Neural cell (in vitro differentiated cells): Measurements from ENCODE around the gene GLT8D2. TPM values are rescaled to one million over a fixed set of nuclear protein-coding genes. Genes with fewer than 3 reads are reported as not detected.

ENCODE experiments used
- H2AFZ ChIP-seq: fragments of 200-600, 300-800 bp; sonication (generic), shearing (Covaris generic); 2 replicates; pipeline ENCODE4 v1.6.0; 2014; ENCODE audit warnings: low read depth, mild to moderate bottlenecking, antibody characterized with exemption, low read length, moderate library complexity
- H3F3A ChIP-seq: fragments of 200-600 bp; shearing (Covaris generic); 2 replicates; pipeline ENCODE4 v1.6.1; 2016; ENCODE audit warnings: mild to moderate bottlenecking, moderate library complexity, mixed read lengths, antibody characterized with exemption, low read length; ENCODE audit not compliant: insufficient read depth, poor library complexity, severe bottlenecking
- H3K27ac ChIP-seq: fragments of 200-600, 300-800 bp; sonication (generic), shearing (Covaris generic); 2 replicates; pipeline ENCODE4 v1.5.1; 2014; ENCODE audit warnings: mild to moderate bottlenecking, low read length, moderate library complexity
- H3K27me3 ChIP-seq: fragments of 300-800, 200-600 bp; sonication (generic), shearing (Covaris generic); 2 replicates; pipeline ENCODE4 v1.6.0; 2014; ENCODE audit warnings: mild to moderate bottlenecking, low read depth, low read length, moderate library complexity; ENCODE audit not compliant: insufficient read depth
- H3K36me3 ChIP-seq: fragments of 300-800, 200-600 bp; sonication (generic), shearing (Covaris generic); 2 replicates; pipeline ENCODE4 v1.5.1; 2014; ENCODE audit warnings: mild to moderate bottlenecking, antibody characterized with exemption, low read length, moderate library complexity; ENCODE audit not compliant: insufficient read depth
- H3K4me2 ChIP-seq: fragments of 300-800, 200-600 bp; sonication (generic), shearing (Covaris generic); 2 replicates; pipeline ENCODE4 v1.6.0; 2014; ENCODE audit warnings: mild to moderate bottlenecking, low read length
- H3K4me3 ChIP-seq: fragments of 300-800, 200-600 bp; sonication (generic), shearing (Covaris generic); 2 replicates; pipeline ENCODE4 v1.5.1; 2014; ENCODE audit warnings: mild to moderate bottlenecking, low read length, moderate library complexity
- H3K79me2 ChIP-seq: fragments of 200-600 bp; shearing (Covaris generic); replicated peaks from 2 replicates; pipeline ENCODE4 v1.6.0; 2014; ENCODE audit warnings: mild to moderate bottlenecking, low read length, moderate library complexity; ENCODE audit not compliant: insufficient read depth
- H3K9ac ChIP-seq: fragments of 300-800, 200-600 bp; sonication (generic), shearing (Covaris generic); 2 replicates; pipeline ENCODE4 v1.6.1; 2016; ENCODE audit warnings: mild to moderate bottlenecking, low read length, mixed read lengths
- H3K9me2 ChIP-seq: fragments of 200-600 bp; shearing (Covaris generic); 2 replicates; pipeline ENCODE4 v1.6.1; 2016; ENCODE audit warnings: mild to moderate bottlenecking, low read length, mixed read lengths; ENCODE audit not compliant: insufficient read depth
- H3K9me3 ChIP-seq: fragments of 200-600, 300-800 bp; sonication (generic), shearing (Covaris generic); 2 replicates; pipeline ENCODE4 v1.6.1; 2016; ENCODE audit warnings: mild to moderate bottlenecking, mixed run types, low read length, moderate library complexity, mixed read lengths
- H4K20me1 ChIP-seq: fragments of 200-600 bp; shearing (Covaris generic); 2 replicates; pipeline ENCODE4 v1.6.1; 2016; ENCODE audit warnings: mild to moderate bottlenecking, mixed run types; ENCODE audit not compliant: insufficient read depth
- CTCF ChIP-seq: fragments of 450-650 bp; IDR thresholded peaks from 2 replicates; pipeline ENCODE4 v1.5.1; 2014; ENCODE audit warnings: antibody characterized with exemption, mild to moderate bottlenecking, moderate library complexity; ENCODE audit not compliant: poor library complexity, severe bottlenecking
- EP300 ChIP-seq: fragments of 450-650 bp; conservative IDR thresholded peaks from 2 replicates; pipeline ENCODE4 v1.6.1; 2014; ENCODE audit warnings: antibody characterized with exemption, mild to moderate bottlenecking, moderate library complexity; ENCODE audit not compliant: poor library complexity, severe bottlenecking
- EZH2 ChIP-seq: fragments of 200-600, 300-800 bp; shearing (Covaris generic), sonication (generic); IDR thresholded peaks from 2 replicates; pipeline ENCODE4 v1.6.1; 2014; ENCODE audit warnings: antibody characterized with exemption, low read length, borderline replicate concordance, mild to moderate bottlenecking; ENCODE audit not compliant: insufficient read depth, poor library complexity, severe bottlenecking
- MXI1 ChIP-seq: fragments of 450-650 bp; conservative IDR thresholded peaks from 2 replicates; pipeline ENCODE4 v1.6.1; 2014; ENCODE audit warnings: antibody characterized with exemption, mild to moderate bottlenecking; ENCODE audit not compliant: poor library complexity, severe bottlenecking
- POLR2AphosphoS5 ChIP-seq: IDR thresholded peaks from 2 replicates; pipeline ENCODE4 v1.6.1; 2012
- RAD21 ChIP-seq: fragments of 450-650 bp; conservative IDR thresholded peaks from 2 replicates; pipeline ENCODE4 v1.6.1; 2014; ENCODE audit warnings: antibody characterized with exemption, mild to moderate bottlenecking, moderate library complexity
- REST ChIP-seq: IDR thresholded peaks from 2 replicates; pipeline ENCODE4 v1.6.1; 2012; ENCODE audit warnings: borderline replicate concordance
- SMC3 ChIP-seq: fragments of 450-650 bp; conservative IDR thresholded peaks from 2 replicates; pipeline ENCODE4 v1.6.1; 2014; ENCODE audit warnings: antibody characterized with exemption, mild to moderate bottlenecking, moderate library complexity; ENCODE audit not compliant: poor library complexity
- TAF1 ChIP-seq: IDR thresholded peaks from 2 replicates; pipeline ENCODE4 v1.6.1; 2012; ENCODE audit warnings: low read depth
- polyA plus RNA-seq: library from polyadenylated mRNA; depleted of rRNA; stranded (reverse); fragments of >200 nt; gene quantifications from 2 replicates; pipeline ENCODE4 v1.2.3, GENCODE V29; 2014

The GLT8D2 gene
- polyA plus RNA-seq, 1 donor from 2014 or later: 8.3 TPM

- Histone ChIP-seq H3K9ac (no peak overlapping the region), H3K36me3 (peaks cover 22% of the 10 kb centered on the region), H3K27ac (no peak overlapping the region), H3K27me3 (no peaks in the 10 kb centered on the region), H3K4me2 (no peak overlapping the region), H3K79me2 (no peaks in the 10 kb centered on the region), H3F3A (no peaks in the 10 kb centered on the region), H3K9me3 (no peaks in the 10 kb centered on the region), H3K4me3 (no peak overlapping the region), H4K20me1 (no peaks in the 10 kb centered on the region), H2AFZ (no peak overlapping the region), H3K9me2 (no peaks in the 10 kb centered on the region)
- TF ChIP-seq REST: no peak
These were observed 33.9 kb upstream of the GLT8D2 start for GRCh38 chr12:104083769-104084475.

GRCh38 chr12:104080764-104081163 is 30.8 kb upstream of the GLT8D2 start:
- Histone ChIP-seq H3K4me3 (no peak overlapping the region), H3K36me3 (peaks cover 25% of the 10 kb centered on the region), H3K4me2 (no peak overlapping the region), H3K27me3 (no peaks in the 10 kb centered on the region), H3K27ac (no peak overlapping the region), H3F3A (no peaks in the 10 kb centered on the region), H2AFZ (no peak overlapping the region), H3K79me2 (no peaks in the 10 kb centered on the region), H3K9me2 (no peaks in the 10 kb centered on the region), H3K9me3 (no peaks in the 10 kb centered on the region), H3K9ac (no peak overlapping the region), H4K20me1 (no peaks in the 10 kb centered on the region)
- TF ChIP-seq SMC3 (no peak), EP300 (no peak), TAF1 (no peak), POLR2AphosphoS5 (no peak), RAD21 (no peak), REST (no peak), MXI1 (no peak), EZH2 (no peak), CTCF (no peak)
